HepG2 (cell line): ENCODE results near the gene ZNF185. TPM values are rescaled to one million over a fixed set of nuclear protein-coding genes. Genes with fewer than 3 reads are reported as not detected.

Experiments used
- ATAC-seq: fragments of 200-7000 bp; cut with Tn5 transposase; 3 replicates; pipeline ENCODE4 v1.9.1; 2020; ENCODE audit warnings: mild to moderate bottlenecking, moderate library complexity
- BruUV-seq: library from RNA; stranded (reverse); fragments of 400-500 nt; replicated peaks from 2 replicates; lab custom pipeline; 2021; lab: Mats Ljungman, UMichigan
- CTCF ChIA-PET: fragments of 300-600 bp; formaldehyde crosslinking; extraction: SDS; loops from one replicate; lab custom pipeline; 2021; ENCODE audit warnings: low total read pairs, inconsistent platforms, low intra/inter-chr PET ratio; lab: Yijun Ruan, JAX
- POLR2A ChIA-PET: fragments of 350-600 bp; sonication (Branson Sonifier 250); formaldehyde crosslinking; loops from one replicate; lab custom pipeline; 2020; ENCODE audit warnings: antibody characterized with exemption, inconsistent platforms; lab: Yijun Ruan, JAX
- DNase-seq: peaks from one replicate; pipeline ENCODE4 v3.0.0-alpha.2; 2015; ENCODE audit warnings: low spot score
- FAIRE-seq: peaks from 3 replicates; lab custom pipeline; 2011; peaks lifted over from hg19 to GRCh38; lab: Jason Lieb, UNC
- H2AFZ ChIP-seq: one replicate; pipeline ENCODE4 v1.6.1; 2011; ENCODE audit warnings: low read length, inconsistent platforms
- H3K27ac ChIP-seq: fragments of 300-600 bp; 3 replicates; pipeline ENCODE4 v1.8.0; 2011; ENCODE audit warnings: mixed run types, mild to moderate bottlenecking, mixed read lengths, low read length, inconsistent platforms; ENCODE audit not compliant: insufficient read depth; ENCODE audit errors: extremely low read length
- H3K27me3 ChIP-seq, 2 experiments: fragments of 200-600 bp in 1 of 2; 2 replicates in 1 of 2; 3 replicates in 1 of 2; pipeline versions ENCODE4 v1.6.0 to v1.8.0; 2011; ENCODE audit warnings: low read length in 2 of 2, mild to moderate bottlenecking in 2 of 2, moderate library complexity in 2 of 2, inconsistent platforms in 1 of 2; ENCODE audit not compliant: insufficient read depth in 2 of 2, control insufficient read depth in 1 of 2
- H3K36me3 ChIP-seq, 2 experiments: fragments of 200-600 bp in 1 of 2; replicated peaks in 1 of 2; 2 replicates in 1 of 2; 3 replicates in 1 of 2; pipeline versions ENCODE4 v1.5.1 to v1.8.0; 2011; ENCODE audit warnings: low read length in 2 of 2, inconsistent platforms in 1 of 2; ENCODE audit not compliant: insufficient read depth in 2 of 2, control insufficient read depth in 1 of 2
- H3K4me1 ChIP-seq: 2 replicates; pipeline ENCODE4 v1.5.1; 2012; ENCODE audit warnings: low read length, inconsistent platforms; ENCODE audit not compliant: insufficient read depth
- H3K4me2 ChIP-seq: 2 replicates; pipeline ENCODE4 v1.6.0; 2011; ENCODE audit warnings: low read depth, low read length, inconsistent platforms
- H3K4me3 ChIP-seq, 3 experiments: fragments of 200-600 bp in 1 of 3; sonication (generic), shearing (Covaris generic) in 1 of 3; replicated peaks in 1 of 3; 2 replicates each; pipeline ENCODE4 v1.5.1; 2011 to 2016; ENCODE audit warnings: low read length in 3 of 3, inconsistent platforms in 2 of 3, low read depth in 2 of 3, mild to moderate bottlenecking in 2 of 3, control low read depth in 1 of 3, mixed read lengths in 1 of 3; ENCODE audit not compliant: insufficient read depth in 1 of 3
- H3K79me2 ChIP-seq: one replicate; pipeline ENCODE4 v1.6.1; 2011; ENCODE audit warnings: low read length, inconsistent platforms; ENCODE audit not compliant: insufficient read depth
- H3K9ac ChIP-seq: 2 replicates; pipeline ENCODE4 v1.6.0; 2011; ENCODE audit warnings: mild to moderate bottlenecking, low read depth, low read length, inconsistent platforms; ENCODE audit not compliant: insufficient read depth
- H3K9me3 ChIP-seq: 2 replicates; pipeline ENCODE4 v1.5.1; 2012; ENCODE audit warnings: mild to moderate bottlenecking, low read length
- H4K20me1 ChIP-seq: 2 replicates; pipeline ENCODE4 v1.6.0; 2011; ENCODE audit warnings: inconsistent platforms, mild to moderate bottlenecking, low read length, moderate library complexity; ENCODE audit not compliant: insufficient read depth
- EP300 ChIP-seq, 3 experiments: sonication (generic) in 1 of 3; formaldehyde crosslinking in 1 of 3; IDR thresholded peaks; 2 replicates each; pipeline versions ENCODE4 v1.5.1 to v1.6.1; 2011 to 2020; ENCODE audit warnings: low read depth in 2 of 3, low read length in 2 of 3, borderline replicate concordance in 1 of 3, improper control_type of control experiment in 1 of 3, mild to moderate bottlenecking in 1 of 3, missing genetic modification reagents in 1 of 3, moderate library complexity in 1 of 3
- GFI1 ChIP-seq: sonication (generic); formaldehyde crosslinking; IDR thresholded peaks from 2 replicates; pipeline ENCODE4 v1.5.0; 2020; ENCODE audit warnings: missing genetic modification reagents, mild to moderate bottlenecking, borderline replicate concordance
- MIER2 ChIP-seq: IDR thresholded peaks from 2 replicates; pipeline ENCODE4 v1.6.1; 2016; ENCODE audit warnings: missing biosample characterization, missing genetic modification reagents
- NFYB ChIP-seq: sonication (generic); formaldehyde crosslinking; IDR thresholded peaks from 2 replicates; pipeline ENCODE4 v1.4.0; 2020; ENCODE audit warnings: missing genetic modification reagents
- NRL ChIP-seq: sonication (generic); formaldehyde crosslinking; IDR thresholded peaks from 2 replicates; pipeline ENCODE4 v1.5.0; 2020; ENCODE audit warnings: missing genetic modification reagents, mild to moderate bottlenecking, moderate library complexity, borderline replicate concordance
- SAFB2 ChIP-seq: sonication (generic); formaldehyde crosslinking; IDR thresholded peaks from 2 replicates; pipeline ENCODE4 v1.5.1; 2020; ENCODE audit warnings: missing genetic modification reagents, low read depth, mild to moderate bottlenecking, borderline replicate concordance
- SOX6 ChIP-seq, 2 experiments: fragments of 450-650 bp in 1 of 2; sonication (generic) in 1 of 2; formaldehyde crosslinking in 1 of 2; IDR thresholded peaks; 2 replicates each; pipeline versions ENCODE4 v1.4.0 to v1.6.1; 2017 to 2020; ENCODE audit warnings: antibody characterized with exemption in 1 of 2, mild to moderate bottlenecking in 1 of 2, missing genetic modification reagents in 1 of 2
- SUZ12 ChIP-seq: fragments of 150-350 bp; IDR thresholded peaks from 2 replicates; pipeline ENCODE4 v1.6.1; 2014; ENCODE audit warnings: low read depth, low read length
- TBX3 ChIP-seq: fragments of 450-650 bp; IDR thresholded peaks from 2 replicates; pipeline ENCODE4 v1.6.1; 2017; ENCODE audit warnings: antibody characterized with exemption, mild to moderate bottlenecking, inconsistent platforms, borderline replicate concordance
- XRCC5 ChIP-seq: fragments of 200-400 bp; formaldehyde crosslinking; optimal IDR thresholded peaks from 2 replicates; pipeline ENCODE3; 2017; ENCODE audit warnings: mild to moderate bottlenecking, low read length
- ZFP37 ChIP-seq: sonication (generic); formaldehyde crosslinking; IDR thresholded peaks from 2 replicates; pipeline ENCODE4 v1.4.0; 2020; ENCODE audit warnings: missing genetic modification reagents, borderline replicate concordance
- ZMYM3 ChIP-seq: sonication (generic); formaldehyde crosslinking; IDR thresholded peaks from 2 replicates; pipeline ENCODE4 v1.5.1; 2020; ENCODE audit warnings: mild to moderate bottlenecking, missing genetic modification reagents
- ZNF326 ChIP-seq: sonication (generic); formaldehyde crosslinking; IDR thresholded peaks from 2 replicates; pipeline ENCODE4 v1.4.0; 2020; ENCODE audit warnings: missing genetic modification reagents, borderline replicate concordance
- ZSCAN20 ChIP-seq: sonication (generic); formaldehyde crosslinking; IDR thresholded peaks from 2 replicates; pipeline ENCODE4 v1.4.0; 2020; ENCODE audit warnings: missing genetic modification reagents, mild to moderate bottlenecking, borderline replicate concordance
- WGBS: methylation state at CpG from one replicate; pipeline ENCODE4 v1.1.6; 2017; ENCODE audit warnings: low lambda C conversion rate; 5-methylcytosine and 5-hydroxymethylcytosine counted together
- in situ Hi-C: cut with HindIII; loops from 2 replicates; pipeline ENCODE4 v1.10.0; 2017; ENCODE audit warnings: low pct_unique_long_range_greater_than_20kb; ENCODE audit not compliant: extremely low pct_ligation_motif_present
- intact Hi-C: fragments of 100-400 bp; cut with micrococcal nuclease; formaldehyde crosslinking; loops from one replicate; pipeline ENCODE4 v1.10.0; 2022; ENCODE audit not compliant: unreplicated experiment
- polyA plus RNA-seq, 8 experiments: library from polyadenylated mRNA; depleted of rRNA in 3 of 8; stranded (reverse) in 7 of 8; unstranded in 1 of 8; fragments of >200 nt; fragmentation: Illumina TruSeq in 4 of 8; extraction: Trizol in 4 of 8; gene quantifications; 2 replicates each; pipeline versions ENCODE4 v1.2.1 to v1.2.3, GENCODE V29; 2011 to 2016; ENCODE audit warnings: low read depth in 4 of 8, missing spikeins in 1 of 8, mixed read lengths in 1 of 8; ENCODE audit not compliant: insufficient read depth in 1 of 8
- total RNA-seq, 5 experiments: library from RNA; depleted of rRNA; stranded (reverse); fragments of >200 nt; fragmentation: Illumina TruSeq; extraction: Trizol; gene quantifications; 2 replicates each; pipeline ENCODE4 v1.2.3, GENCODE V29; 2016; ENCODE audit warnings: low read depth in 1 of 5
- TF ChIP-seq, protein P1 (sequence below): sonication (generic); formaldehyde crosslinking; IDR thresholded peaks from 2 replicates; pipeline ENCODE4 v1.8.0; 2022; ENCODE audit warnings: mild to moderate bottlenecking, missing genetic modification reagents
- TF ChIP-seq, protein P2 (sequence below): sonication (generic); formaldehyde crosslinking; IDR thresholded peaks from 2 replicates; pipeline ENCODE4 v1.4.0; 2020; ENCODE audit warnings: missing genetic modification reagents, low read depth, mild to moderate bottlenecking, borderline replicate concordance
- TF ChIP-seq, protein P3 (sequence below): sonication (generic); formaldehyde crosslinking; IDR thresholded peaks from 2 replicates; pipeline ENCODE4 v1.9.0; 2021; ENCODE audit warnings: missing genetic modification reagents, borderline replicate concordance

The ZNF185 gene
- total and polyA plus RNA-seq, 2 of the 13 experiments (the other 11 are each of a cell fraction or from before 2014, with no cell fraction given): 1.6 to 3.4 TPM

DNA sequence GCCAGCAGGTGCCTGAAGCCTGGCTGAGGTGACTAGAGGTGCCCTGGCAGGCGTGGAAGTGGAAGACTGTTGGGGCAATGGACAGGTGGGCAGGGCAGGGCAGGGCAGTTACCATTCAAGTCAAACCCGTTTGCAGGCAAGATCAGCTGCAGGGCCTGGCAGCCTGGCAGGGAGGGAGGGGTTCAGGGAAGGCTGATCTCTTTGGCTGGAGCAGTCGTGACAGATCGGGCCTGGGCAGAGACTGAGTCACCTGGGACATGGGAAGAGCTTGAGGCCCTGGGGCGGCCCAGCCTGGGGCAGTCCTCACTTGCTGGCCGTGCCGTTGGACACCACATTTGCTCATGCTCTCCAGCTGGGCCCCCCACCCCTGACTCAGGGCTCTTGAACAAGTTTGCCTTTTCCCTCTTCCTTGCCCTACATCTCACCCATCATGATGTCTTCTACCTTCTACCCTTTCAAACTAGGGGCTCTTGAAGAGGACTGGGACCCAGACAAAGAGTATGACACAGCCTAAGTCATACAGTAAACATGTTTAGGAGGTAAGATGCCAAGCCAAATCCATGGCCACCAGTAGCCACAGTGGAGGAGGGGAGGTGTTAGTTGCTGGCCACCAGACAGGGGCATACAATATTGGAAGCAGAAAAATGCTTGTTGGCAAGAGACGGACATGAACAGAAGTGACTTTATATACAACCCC lies 2.0 kb upstream of the ZNF185 start (continued):
- no peak for TF ChIP-seq TBX3
- TF ChIP-seq MIER2: no peak

DNA sequence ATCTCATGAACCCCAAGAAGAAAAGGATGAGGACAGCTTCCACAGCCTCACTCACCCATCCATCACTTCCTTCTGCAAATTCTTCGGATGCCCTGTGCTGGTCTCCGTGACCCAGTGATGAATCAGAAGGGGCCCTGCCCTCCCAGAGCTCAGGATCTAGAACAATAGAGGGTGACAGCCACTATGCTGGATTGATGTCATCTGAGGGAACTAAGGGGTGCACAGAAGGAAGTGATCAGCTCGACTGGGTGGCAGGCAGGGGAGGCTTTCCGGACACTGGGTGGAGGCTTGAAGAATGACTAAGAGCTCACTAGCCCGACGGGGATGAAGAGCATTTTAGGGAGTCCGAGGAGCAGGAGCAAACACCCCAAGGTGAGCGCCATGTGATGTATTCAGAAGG lies 1.4 kb upstream of the ZNF185 start:
- intact Hi-C loops: no loop called here
- H3K27me3 ChIP-seq: peaks cover 0 to 16% of the 10 kb centered on the region in 2 experiments; a peak in 3 of 5 replicates
- H2AFZ ChIP-seq: no peak overlapping the region
- no peaks in the 10 kb centered on the region for H3K36me3 ChIP-seq
- no peak overlapping the region for H3K9ac ChIP-seq
- ChIA-PET CTCF (no interaction called here), POLR2A (no interaction called here)
- H3K4me3 ChIP-seq: no peak overlapping the region
- ATAC-seq (no peak), DNase-seq (no peak), FAIRE-seq (no peak)
- no TSS peak for BruUV-seq
- H3K4me2 ChIP-seq: no peak overlapping the region
- H3K4me1 ChIP-seq: no peaks in the 10 kb centered on the region
- H3K27ac ChIP-seq: no peak overlapping the region
- in situ Hi-C loops: no loop called here
- 17% methylated on average over 6 of the region's 8 CpGs for WGBS
- H3K79me2 ChIP-seq: no peaks in the 10 kb centered on the region
- H3K9me3 ChIP-seq: no peaks in the 10 kb centered on the region
- no peaks in the 10 kb centered on the region for H4K20me1 ChIP-seq
- TF ChIP-seq SUZ12 (no peak), ZFP37 (CRISPR knock-in tag) (no peak), SAFB2 (no peak), NFYB (no peak), NRL (CRISPR knock-in tag) (no peak), SOX6 (IDR thresholded peaks at IDR 0.05) (no peak), SOX6 (CRISPR knock-in tag; IDR thresholded peaks at IDR 0.05) (no peak), GFI1 (no peak), EP300 (IDR thresholded peaks at IDR 0.05; ENCODE audit: low read depth in 2 of 2, low read length in 2 of 2) (no peak), EP300 (CRISPR knock-in tag; IDR thresholded peaks at IDR 0.05; ENCODE audit: borderline replicate concordance) (no peak), ZSCAN20 (CRISPR knock-in tag) (no peak), ZMYM3 (CRISPR knock-in tag) (no peak), ZNF326 (CRISPR knock-in tag) (no peak), XRCC5 (no peak)
- TF ChIP-seq, protein P1, sequence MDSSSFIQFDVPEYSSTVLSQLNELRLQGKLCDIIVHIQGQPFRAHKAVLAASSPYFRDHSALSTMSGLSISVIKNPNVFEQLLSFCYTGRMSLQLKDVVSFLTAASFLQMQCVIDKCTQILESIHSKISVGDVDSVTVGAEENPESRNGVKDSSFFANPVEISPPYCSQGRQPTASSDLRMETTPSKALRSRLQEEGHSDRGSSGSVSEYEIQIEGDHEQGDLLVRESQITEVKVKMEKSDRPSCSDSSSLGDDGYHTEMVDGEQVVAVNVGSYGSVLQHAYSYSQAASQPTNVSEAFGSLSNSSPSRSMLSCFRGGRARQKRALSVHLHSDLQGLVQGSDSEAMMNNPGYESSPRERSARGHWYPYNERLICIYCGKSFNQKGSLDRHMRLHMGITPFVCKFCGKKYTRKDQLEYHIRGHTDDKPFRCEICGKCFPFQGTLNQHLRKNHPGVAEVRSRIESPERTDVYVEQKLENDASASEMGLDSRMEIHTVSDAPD (CRISPR knock-in tag): no peak
- TF ChIP-seq, protein P2, sequence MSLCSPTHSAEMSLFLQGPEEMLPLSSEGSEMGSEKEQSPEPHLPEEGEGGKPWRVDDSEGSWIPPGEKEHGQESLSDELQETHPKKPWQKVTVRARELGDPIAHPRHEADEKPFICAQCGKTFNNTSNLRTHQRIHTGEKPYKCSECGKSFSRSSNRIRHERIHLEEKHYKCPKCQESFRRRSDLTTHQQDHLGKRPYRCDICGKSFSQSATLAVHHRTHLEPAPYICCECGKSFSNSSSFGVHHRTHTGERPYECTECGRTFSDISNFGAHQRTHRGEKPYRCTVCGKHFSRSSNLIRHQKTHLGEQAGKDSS (CRISPR knock-in tag): no peak
- TF ChIP-seq, protein P3, sequence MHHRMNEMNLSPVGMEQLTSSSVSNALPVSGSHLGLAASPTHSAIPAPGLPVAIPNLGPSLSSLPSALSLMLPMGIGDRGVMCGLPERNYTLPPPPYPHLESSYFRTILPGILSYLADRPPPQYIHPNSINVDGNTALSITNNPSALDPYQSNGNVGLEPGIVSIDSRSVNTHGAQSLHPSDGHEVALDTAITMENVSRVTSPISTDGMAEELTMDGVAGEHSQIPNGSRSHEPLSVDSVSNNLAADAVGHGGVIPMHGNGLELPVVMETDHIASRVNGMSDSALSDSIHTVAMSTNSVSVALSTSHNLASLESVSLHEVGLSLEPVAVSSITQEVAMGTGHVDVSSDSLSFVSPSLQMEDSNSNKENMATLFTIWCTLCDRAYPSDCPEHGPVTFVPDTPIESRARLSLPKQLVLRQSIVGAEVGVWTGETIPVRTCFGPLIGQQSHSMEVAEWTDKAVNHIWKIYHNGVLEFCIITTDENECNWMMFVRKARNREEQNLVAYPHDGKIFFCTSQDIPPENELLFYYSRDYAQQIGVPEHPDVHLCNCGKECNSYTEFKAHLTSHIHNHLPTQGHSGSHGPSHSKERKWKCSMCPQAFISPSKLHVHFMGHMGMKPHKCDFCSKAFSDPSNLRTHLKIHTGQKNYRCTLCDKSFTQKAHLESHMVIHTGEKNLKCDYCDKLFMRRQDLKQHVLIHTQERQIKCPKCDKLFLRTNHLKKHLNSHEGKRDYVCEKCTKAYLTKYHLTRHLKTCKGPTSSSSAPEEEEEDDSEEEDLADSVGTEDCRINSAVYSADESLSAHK (CRISPR knock-in tag): no peak
